HL-60 (cell line): ENCODE measurements around the gene RAP1GAP.

Source experiments
- DNase-seq, 2 experiments: peaks; one replicate each; pipeline ENCODE4 v3.0.0-alpha.2; 2010 to 2020; ENCODE audit warnings: low read depth in 1 of 2, low spot score in 1 of 2
- H3K27ac ChIP-seq: fragments of 250-450 bp; sonication (Bioruptor Pico); replicated peaks from 2 replicates; pipeline ENCODE4 v1.5.1; 2020; ENCODE audit warnings: mild to moderate bottlenecking, moderate library complexity
- H3K27me3 ChIP-seq: fragments of 250-450 bp; sonication (Bioruptor Pico); 2 replicates; pipeline ENCODE4 v1.5.1; 2021; ENCODE audit warnings: mild to moderate bottlenecking, moderate library complexity; ENCODE audit not compliant: insufficient read depth, poor library complexity, severe bottlenecking
- H3K4me3 ChIP-seq: replicated peaks from 2 replicates; pipeline ENCODE4 v1.5.1; 2011; ENCODE audit warnings: mild to moderate bottlenecking, control low read depth, low read length; ENCODE audit not compliant: insufficient read depth
- GABPA ChIP-seq: IDR thresholded peaks from 2 replicates; pipeline ENCODE4 v1.6.1; 2012; ENCODE audit warnings: low read depth
- POLR2AphosphoS5 ChIP-seq: IDR thresholded peaks from 2 replicates; pipeline ENCODE4 v1.6.1; 2012; ENCODE audit warnings: low read depth
- SPI1 ChIP-seq: IDR thresholded peaks from 2 replicates; pipeline ENCODE4 v1.6.1; 2012; ENCODE audit warnings: low read depth, mild to moderate bottlenecking, borderline replicate concordance
- TF ChIP-seq, protein P1 (sequence below): IDR thresholded peaks from one replicate; pipeline ENCODE4 v1.5.1; 2011; ENCODE audit warnings: low read length, control low read depth, inconsistent platforms; ENCODE audit not compliant: insufficient read depth
- TF ChIP-seq, protein P2 (sequence below): IDR thresholded peaks from 2 replicates; pipeline ENCODE4 v1.6.1; 2012; ENCODE audit warnings: low read depth; ENCODE audit not compliant: insufficient replicate concordance

Gene RAP1GAP

DNA sequence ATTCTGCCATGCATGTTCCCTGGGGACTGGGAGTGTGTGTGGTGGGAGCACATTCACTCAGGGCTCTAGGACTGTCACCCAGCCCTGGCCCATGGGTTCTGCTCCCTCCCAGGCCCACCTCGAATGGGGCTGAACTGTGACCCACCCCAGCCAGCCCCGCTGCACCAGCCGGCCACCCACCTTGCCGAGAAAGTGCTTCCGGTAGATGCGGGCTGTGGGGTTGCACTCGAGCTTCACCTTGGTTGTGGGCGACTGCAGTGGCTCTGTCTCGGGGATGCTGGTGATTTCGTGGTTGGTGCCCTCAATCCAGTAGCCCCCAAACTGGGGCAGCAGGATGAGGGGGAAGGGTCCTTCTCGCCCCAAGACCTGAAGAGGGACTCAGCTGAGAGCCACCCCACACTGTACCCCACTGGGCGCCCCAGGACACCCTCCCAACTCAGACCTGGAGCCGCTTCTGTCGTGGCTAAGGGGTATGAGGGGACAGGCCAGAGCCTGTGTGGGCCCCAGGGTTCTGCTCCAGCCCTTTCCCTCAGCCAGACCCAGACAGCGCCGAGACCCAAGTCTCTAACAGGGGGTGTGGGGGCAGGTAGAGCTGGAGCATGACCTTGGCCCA, 51.9 kb downstream of the RAP1GAP start:
- Histone ChIP-seq H3K27ac (no peak overlapping the region), H3K27me3 (peaks cover 25% of the 10 kb centered on the region), H3K4me3 (no peak overlapping the region)
- no peak for DNase-seq
- no peak for TF ChIP-seq SPI1
- no peak for TF ChIP-seq POLR2AphosphoS5
- TF ChIP-seq GABPA = no peak
- TF ChIP-seq, protein P1, sequence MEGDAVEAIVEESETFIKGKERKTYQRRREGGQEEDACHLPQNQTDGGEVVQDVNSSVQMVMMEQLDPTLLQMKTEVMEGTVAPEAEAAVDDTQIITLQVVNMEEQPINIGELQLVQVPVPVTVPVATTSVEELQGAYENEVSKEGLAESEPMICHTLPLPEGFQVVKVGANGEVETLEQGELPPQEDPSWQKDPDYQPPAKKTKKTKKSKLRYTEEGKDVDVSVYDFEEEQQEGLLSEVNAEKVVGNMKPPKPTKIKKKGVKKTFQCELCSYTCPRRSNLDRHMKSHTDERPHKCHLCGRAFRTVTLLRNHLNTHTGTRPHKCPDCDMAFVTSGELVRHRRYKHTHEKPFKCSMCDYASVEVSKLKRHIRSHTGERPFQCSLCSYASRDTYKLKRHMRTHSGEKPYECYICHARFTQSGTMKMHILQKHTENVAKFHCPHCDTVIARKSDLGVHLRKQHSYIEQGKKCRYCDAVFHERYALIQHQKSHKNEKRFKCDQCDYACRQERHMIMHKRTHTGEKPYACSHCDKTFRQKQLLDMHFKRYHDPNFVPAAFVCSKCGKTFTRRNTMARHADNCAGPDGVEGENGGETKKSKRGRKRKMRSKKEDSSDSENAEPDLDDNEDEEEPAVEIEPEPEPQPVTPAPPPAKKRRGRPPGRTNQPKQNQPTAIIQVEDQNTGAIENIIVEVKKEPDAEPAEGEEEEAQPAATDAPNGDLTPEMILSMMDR = no peak
- TF ChIP-seq, protein P2, sequence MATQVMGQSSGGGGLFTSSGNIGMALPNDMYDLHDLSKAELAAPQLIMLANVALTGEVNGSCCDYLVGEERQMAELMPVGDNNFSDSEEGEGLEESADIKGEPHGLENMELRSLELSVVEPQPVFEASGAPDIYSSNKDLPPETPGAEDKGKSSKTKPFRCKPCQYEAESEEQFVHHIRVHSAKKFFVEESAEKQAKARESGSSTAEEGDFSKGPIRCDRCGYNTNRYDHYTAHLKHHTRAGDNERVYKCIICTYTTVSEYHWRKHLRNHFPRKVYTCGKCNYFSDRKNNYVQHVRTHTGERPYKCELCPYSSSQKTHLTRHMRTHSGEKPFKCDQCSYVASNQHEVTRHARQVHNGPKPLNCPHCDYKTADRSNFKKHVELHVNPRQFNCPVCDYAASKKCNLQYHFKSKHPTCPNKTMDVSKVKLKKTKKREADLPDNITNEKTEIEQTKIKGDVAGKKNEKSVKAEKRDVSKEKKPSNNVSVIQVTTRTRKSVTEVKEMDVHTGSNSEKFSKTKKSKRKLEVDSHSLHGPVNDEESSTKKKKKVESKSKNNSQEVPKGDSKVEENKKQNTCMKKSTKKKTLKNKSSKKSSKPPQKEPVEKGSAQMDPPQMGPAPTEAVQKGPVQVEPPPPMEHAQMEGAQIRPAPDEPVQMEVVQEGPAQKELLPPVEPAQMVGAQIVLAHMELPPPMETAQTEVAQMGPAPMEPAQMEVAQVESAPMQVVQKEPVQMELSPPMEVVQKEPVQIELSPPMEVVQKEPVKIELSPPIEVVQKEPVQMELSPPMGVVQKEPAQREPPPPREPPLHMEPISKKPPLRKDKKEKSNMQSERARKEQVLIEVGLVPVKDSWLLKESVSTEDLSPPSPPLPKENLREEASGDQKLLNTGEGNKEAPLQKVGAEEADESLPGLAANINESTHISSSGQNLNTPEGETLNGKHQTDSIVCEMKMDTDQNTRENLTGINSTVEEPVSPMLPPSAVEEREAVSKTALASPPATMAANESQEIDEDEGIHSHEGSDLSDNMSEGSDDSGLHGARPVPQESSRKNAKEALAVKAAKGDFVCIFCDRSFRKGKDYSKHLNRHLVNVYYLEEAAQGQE = no peak

DNA sequence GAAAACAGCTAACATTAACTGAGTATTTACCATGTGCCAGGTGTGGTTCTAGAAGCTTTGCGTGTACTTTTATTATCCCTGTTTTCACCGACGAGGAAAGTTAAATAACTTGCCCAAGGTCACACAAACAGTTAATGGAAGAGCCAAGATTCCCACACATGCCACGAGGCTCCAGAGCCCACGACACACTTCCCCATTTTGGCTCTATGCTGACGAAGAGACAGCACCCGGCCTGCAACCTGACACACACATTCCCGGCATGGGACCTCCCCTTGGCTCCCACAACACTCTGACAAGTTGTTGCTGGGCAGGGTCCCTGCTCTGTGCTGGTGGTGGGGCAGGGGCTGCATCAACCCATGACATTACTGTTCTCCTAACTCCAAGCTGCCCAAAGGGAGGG, 52.8 kb downstream of the RAP1GAP start:
- no peak overlapping the region for H3K27ac ChIP-seq

DNA sequence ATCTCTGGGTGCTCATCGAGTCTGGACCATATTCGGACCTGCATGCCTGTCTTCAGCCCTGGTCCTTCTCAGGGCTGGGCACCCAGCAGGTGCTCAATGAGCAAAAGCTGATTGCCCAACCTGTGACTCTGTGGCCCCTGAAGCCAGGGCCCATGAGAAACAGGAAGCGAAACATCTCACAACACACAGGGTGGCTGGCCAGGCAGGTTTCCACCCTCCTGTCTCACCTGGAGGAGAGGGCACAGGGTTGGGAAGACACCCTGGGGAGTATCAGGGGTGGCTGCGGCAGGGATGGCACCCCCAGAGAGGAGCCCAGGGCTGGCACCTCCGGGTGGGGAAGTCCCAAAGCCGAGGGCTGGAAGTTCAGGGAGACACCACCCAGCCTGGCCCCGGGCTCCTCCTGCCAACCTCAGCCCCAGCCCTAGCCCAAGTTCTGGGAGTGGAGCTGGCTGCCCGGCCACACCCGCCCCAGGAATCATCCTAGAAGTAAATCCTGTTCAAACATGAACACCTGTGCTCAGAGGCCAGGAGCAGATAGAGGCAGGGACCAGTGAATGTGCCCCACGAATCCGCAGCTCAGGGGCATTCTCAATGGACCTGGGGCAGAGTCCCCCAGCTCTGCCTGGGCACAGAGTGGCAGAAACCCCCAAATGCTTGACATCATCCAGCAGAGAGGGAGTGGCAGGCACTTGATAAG, 54.6 kb downstream of the RAP1GAP start:
- no peak for TF ChIP-seq SPI1
- TF ChIP-seq, protein P2 = no peak
- TF ChIP-seq POLR2AphosphoS5 = no peak
- TF ChIP-seq GABPA = no peak
- TF ChIP-seq, protein P1 = no peak
- Histone ChIP-seq H3K4me3 (no peak overlapping the region), H3K27me3 (peaks cover 6% of the 10 kb centered on the region), H3K27ac (no peak overlapping the region)
- DNase-seq = no peak

More for the DNA sequence above, 52.8 kb downstream of the RAP1GAP start:
- Histone ChIP-seq H3K27me3 (peaks cover 18% of the 10 kb centered on the region), H3K4me3 (no peak overlapping the region)
- no peak for DNase-seq
- TF ChIP-seq SPI1 (peak; percentile 78), POLR2AphosphoS5 (no peak)
- TF ChIP-seq, protein P2 = no peak
